Measurements from ENCODE around the gene GRAMD1A.
"Not testable (repeated sequence)": the region's sequence is repeated elsewhere in the genome, so short reads cannot be mapped to it uniquely, and the experiment has no call there.

Gene GRAMD1A

GRCh38 chr19:34995551-34995950 is 4.6 kb upstream of the GRAMD1A start:
- in situ Hi-C loops (cut with MboI; ENCODE audit: low sequenced_read_pairs, unreplicated experiment): no loop called here
- DNase-seq (ENCODE audit: low spot score): no peak
- TF ChIP-seq CTCF (IDR thresholded peaks at IDR 0.05; ENCODE audit: borderline replicate concordance, control extremely low read depth, extremely low read depth, insufficient read depth, missing control alignments): no peak

- TF ChIP-seq CTCF (IDR thresholded peaks at IDR 0.05; ENCODE audit: borderline replicate concordance, control extremely low read depth, extremely low read depth, insufficient read depth, missing control alignments): no peak
- DNase-seq (ENCODE audit: low spot score): peak; percentile 11
- in situ Hi-C loops (cut with MboI; ENCODE audit: low sequenced_read_pairs, unreplicated experiment): no loop called here
Measured at GRCh38 chr19:34997071-34997617, 3.0 kb upstream of the GRAMD1A start.

- DNase-seq (ENCODE audit: low spot score); in situ Hi-C loops (cut with MboI; ENCODE audit: low sequenced_read_pairs, unreplicated experiment): not testable (repeated sequence)
Measured at GRCh38 chr19:34998224-34998623, 1.9 kb upstream of the GRAMD1A start.

- in situ Hi-C loops (cut with MboI; ENCODE audit: low sequenced_read_pairs, unreplicated experiment): no loop called here
- peak; percentile 22 for DNase-seq (ENCODE audit: low spot score)
- no peak for TF ChIP-seq CTCF (IDR thresholded peaks at IDR 0.05; ENCODE audit: borderline replicate concordance, control extremely low read depth, extremely low read depth, insufficient read depth, missing control alignments)
Measured at GRCh38 chr19:34998777-34999497, 1.2 kb upstream of the GRAMD1A start.

GRCh38 chr19:35000338-35000646 is 169 bp downstream of the GRAMD1A start:
- DNase-seq (ENCODE audit: low spot score): no peak
- no peak for TF ChIP-seq CTCF (IDR thresholded peaks at IDR 0.05; ENCODE audit: borderline replicate concordance, control extremely low read depth, extremely low read depth, insufficient read depth, missing control alignments)
- in situ Hi-C loops (cut with MboI; ENCODE audit: low sequenced_read_pairs, unreplicated experiment): no loop called here

GRCh38 chr19:35000647-35001501 is 751 bp downstream of the GRAMD1A start:
- in situ Hi-C loops (cut with MboI; ENCODE audit: low sequenced_read_pairs, unreplicated experiment): no loop called here
- DNase-seq (ENCODE audit: low spot score): peak; percentile 52
- no peak for TF ChIP-seq CTCF (IDR thresholded peaks at IDR 0.05; ENCODE audit: borderline replicate concordance, control extremely low read depth, extremely low read depth, insufficient read depth, missing control alignments)

- no peak for DNase-seq (ENCODE audit: low spot score)
- no peak for TF ChIP-seq CTCF (IDR thresholded peaks at IDR 0.05; ENCODE audit: borderline replicate concordance, control extremely low read depth, extremely low read depth, insufficient read depth, missing control alignments)
- in situ Hi-C loops (cut with MboI; ENCODE audit: low sequenced_read_pairs, unreplicated experiment): no loop called here
Measured at GRCh38 chr19:35002037-35002535, 2.0 kb downstream of the GRAMD1A start.

Measured in GM13976 (cell line).